Activated T-cell treated with anti-CD3 and anti-CD28 coated beads, Interleukin-2, amount 50 U/mL, for 4 hours (primary cell): ENCODE measurements around the gene BCCIP. TPM values are rescaled to one million over a fixed set of nuclear protein-coding genes. Genes with fewer than 3 reads are reported as not detected.

Experiments used
- ATAC-seq, 2 donors: fragments of 200-7000 bp; cut with Tn5 transposase; one replicate each; pipeline ENCODE4 v1.10.0; 2021
- DNase-seq: peaks from one replicate; pipeline ENCODE4 v3.0.0-alpha.2; 2020
- H3K27me3 Mint-ChIP-seq: one replicate; pipeline ENCODE4 v1.8.0; 2021; ENCODE audit warnings: low read depth, mixed read lengths
- H3K36me3 Mint-ChIP-seq: one replicate; pipeline ENCODE4 v1.8.0; 2022; ENCODE audit warnings: mixed read lengths; ENCODE audit not compliant: insufficient read depth
- H3K4me1 Mint-ChIP-seq: one replicate; pipeline ENCODE4 v1.8.0; 2021; ENCODE audit warnings: low read depth, mixed read lengths
- H3K4me3 Mint-ChIP-seq: one replicate; pipeline ENCODE4 v1.8.0; 2021; ENCODE audit warnings: mild to moderate bottlenecking, moderate library complexity, mixed read lengths
- H3K9me3 Mint-ChIP-seq: one replicate; pipeline ENCODE4 v1.8.0; 2021; ENCODE audit warnings: mixed read lengths
- total RNA-seq, 3 donors: library from RNA; stranded (reverse); gene quantifications; one replicate each; pipeline ENCODE4 v1.2.1, GENCODE V29; 2021

BCCIP gene
- total RNA-seq, 3 donors from 2014 or later, result 159 to 175 (median 166) TPM

DNA sequence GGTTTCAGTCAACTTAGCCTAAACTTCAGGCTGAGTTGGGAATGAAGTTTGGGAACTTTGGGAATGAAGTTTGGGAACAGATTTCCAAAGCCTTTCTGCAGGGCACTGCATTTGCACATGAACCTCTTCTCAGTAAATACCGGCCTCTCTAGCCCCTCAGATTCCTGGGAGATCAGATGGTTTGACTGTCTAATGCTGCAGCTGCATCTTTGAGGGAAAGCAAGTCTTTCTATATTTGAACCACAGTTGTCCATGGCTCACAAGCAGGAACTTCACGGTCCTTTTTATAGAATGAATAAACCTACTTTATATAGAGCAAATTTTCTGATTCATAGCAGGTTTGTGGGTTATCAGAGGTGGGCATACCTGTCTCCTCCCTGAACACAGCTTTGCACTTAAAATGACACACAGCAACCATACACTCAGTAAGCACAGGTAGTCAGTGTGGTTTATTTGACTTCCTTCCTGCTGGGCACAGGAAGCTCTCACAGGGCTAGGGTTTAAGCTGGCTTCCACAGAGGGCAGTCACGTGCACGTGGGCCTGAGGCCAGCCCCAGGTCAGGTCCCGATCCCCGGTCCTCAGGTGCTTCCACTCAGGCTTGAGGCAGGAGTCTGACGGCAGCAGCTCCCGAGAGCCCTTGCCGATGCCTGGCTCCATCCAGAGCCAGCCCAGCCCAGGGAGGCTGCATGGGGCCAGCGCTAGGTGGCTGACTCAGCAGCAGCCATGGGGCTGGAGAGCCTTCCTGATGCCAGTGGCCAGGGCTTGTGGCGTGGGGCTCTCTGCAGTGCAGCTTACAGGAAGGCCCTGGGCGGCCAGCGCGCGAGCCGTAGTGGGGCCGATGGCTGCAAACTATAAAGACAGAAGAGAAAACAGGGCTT, 35.0 kb upstream of the BCCIP start:
- H3K9me3 Mint-ChIP-seq, result no peaks in the 10 kb centered on the region
- DNase-seq (no peak), ATAC-seq (peak in 1 of 2 donors; percentile 46)
- no peaks in the 10 kb centered on the region for H3K27me3 Mint-ChIP-seq
- peaks cover 22% of the 10 kb centered on the region for H3K36me3 Mint-ChIP-seq
- peaks cover 13% of the 10 kb centered on the region for H3K4me1 Mint-ChIP-seq
- H3K4me3 Mint-ChIP-seq, result no peak overlapping the region

DNA sequence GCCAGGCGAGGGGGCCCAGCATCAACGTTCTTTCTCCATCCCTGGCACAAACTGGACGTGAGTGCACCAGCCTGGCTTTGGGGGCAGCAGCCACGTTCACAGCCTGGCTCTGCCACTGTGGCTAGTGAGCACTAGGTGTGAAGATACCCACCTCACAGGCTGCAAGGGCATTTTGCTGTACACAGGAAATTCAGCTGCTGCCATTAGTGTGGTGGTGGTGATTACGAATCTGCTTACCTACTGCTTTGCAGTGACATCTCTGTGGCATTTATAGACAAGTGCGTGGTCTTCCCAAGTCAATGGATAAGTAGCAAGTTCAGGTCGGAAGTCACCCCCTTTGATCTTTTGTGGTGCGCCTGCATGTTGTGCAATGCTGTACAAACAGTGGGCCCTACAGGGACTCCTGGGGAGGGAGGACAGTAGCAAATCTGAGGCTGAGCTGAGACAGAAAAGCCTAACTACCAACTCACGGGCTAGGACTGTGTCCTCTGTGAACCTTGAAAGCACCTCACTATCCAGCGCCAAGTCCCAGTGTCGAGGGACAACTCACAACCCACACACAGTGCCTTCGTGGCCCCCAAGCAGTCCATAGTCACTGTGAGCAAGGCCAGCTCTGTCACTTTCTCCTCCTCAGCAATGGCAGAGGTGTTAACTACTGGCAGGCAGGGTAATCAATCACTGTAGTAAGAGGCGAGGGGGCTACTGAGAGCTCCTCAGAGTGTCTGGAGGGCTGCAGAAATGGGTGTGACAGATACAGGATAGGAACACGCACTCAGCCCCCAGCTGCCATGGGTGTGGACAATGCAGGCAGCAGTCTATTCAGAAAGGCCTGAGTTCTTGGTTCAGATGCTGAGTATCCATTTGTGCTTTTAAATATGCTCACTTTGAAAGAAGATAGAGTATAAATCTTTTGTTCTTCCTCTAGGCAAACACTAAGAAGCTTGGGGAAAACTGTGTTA, 30.7 kb upstream of the BCCIP start:
- DNase-seq (no peak), ATAC-seq (no peak)
- H3K4me1 Mint-ChIP-seq, result peaks cover 12% of the 10 kb centered on the region
- H3K27me3 Mint-ChIP-seq, result no peaks in the 10 kb centered on the region
- no peak overlapping the region for H3K4me3 Mint-ChIP-seq
- H3K36me3 Mint-ChIP-seq, result peaks cover 36% of the 10 kb centered on the region
- no peaks in the 10 kb centered on the region for H3K9me3 Mint-ChIP-seq

DNA sequence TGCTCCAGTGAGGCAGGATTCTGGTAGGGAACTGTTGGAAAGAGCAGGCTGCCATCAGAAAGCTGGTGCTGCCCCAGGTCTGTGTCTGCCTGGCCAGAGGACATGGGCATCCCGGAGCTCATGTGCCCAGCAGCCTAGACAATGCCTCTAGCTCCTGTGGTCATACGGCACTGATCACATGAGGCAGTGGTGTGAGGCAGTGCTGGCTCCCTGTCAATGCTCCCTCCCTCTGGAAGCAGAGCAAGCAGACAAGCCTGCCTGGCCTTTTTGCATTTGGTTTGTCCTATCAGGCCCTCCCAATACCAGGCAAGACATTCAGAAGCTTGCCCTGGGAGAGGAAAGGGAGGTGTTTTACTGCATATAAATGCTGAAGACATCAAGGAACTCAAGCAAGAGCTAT, 28.2 kb upstream of the BCCIP start:
- no peaks in the 10 kb centered on the region for H3K4me1 Mint-ChIP-seq
- no peaks in the 10 kb centered on the region for H3K9me3 Mint-ChIP-seq
- H3K27me3 Mint-ChIP-seq, result no peaks in the 10 kb centered on the region
- DNase-seq (no peak), ATAC-seq (no peak)
- H3K4me3 Mint-ChIP-seq, result no peak overlapping the region
- peaks cover 34% of the 10 kb centered on the region for H3K36me3 Mint-ChIP-seq

DNA sequence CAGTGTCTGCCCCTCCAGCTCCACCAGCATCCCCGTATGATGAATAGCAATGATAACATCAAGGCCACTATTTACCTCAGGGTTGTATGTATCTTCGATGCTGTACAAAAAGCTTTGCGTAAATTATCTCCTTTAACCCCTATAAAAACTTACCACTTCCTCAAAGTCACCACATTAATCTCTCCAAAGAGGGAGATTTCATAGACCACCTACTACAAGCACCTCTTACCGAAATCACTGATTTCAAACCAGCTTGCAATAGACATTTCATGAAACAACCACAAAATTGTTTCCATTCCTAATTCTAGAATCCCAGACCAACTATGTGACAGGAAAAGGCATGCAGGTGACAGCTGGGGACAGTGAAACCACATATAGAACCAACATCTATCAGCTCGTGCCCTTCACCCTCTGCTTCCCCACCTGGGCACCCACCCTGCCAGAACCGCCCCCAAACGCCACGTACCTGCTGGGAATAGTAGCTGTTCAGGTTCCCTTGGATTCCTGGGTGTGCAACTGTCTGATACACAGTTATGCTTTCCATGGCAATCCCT, 27.6 kb upstream of the BCCIP start:
- Mint-ChIP-seq H3K4me3 (no peak overlapping the region), H3K36me3 (peaks cover 35% of the 10 kb centered on the region), H3K27me3 (no peaks in the 10 kb centered on the region), H3K4me1 (no peaks in the 10 kb centered on the region), H3K9me3 (no peaks in the 10 kb centered on the region)
- DNase-seq (no peak), ATAC-seq (no peak)

DNA sequence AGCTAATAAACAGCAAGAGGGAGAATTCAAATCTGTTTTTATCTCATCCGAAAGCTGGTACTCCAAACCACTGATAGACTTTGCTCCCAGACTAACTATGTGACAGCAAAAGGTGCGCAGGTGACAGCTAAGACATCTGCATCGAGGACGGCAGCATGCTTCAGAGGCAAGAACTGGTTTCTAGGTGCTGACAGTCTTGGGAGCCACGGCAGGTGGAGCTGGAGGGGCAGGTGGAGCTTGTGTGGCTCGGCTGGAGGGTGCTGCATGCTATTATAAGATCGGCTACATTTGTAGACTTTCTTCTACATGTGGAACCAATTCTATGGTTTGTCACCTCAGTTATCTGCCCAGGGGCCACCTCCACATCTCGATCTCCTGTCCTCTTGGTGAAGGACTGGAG, 25.9 kb upstream of the BCCIP start:
- no peak for ATAC-seq
- peaks cover 28% of the 10 kb centered on the region for H3K36me3 Mint-ChIP-seq
- H3K4me1 Mint-ChIP-seq, result no peaks in the 10 kb centered on the region
- no peaks in the 10 kb centered on the region for H3K27me3 Mint-ChIP-seq
- no peak for DNase-seq
- no peak overlapping the region for H3K4me3 Mint-ChIP-seq
- H3K9me3 Mint-ChIP-seq, result no peaks in the 10 kb centered on the region

DNA sequence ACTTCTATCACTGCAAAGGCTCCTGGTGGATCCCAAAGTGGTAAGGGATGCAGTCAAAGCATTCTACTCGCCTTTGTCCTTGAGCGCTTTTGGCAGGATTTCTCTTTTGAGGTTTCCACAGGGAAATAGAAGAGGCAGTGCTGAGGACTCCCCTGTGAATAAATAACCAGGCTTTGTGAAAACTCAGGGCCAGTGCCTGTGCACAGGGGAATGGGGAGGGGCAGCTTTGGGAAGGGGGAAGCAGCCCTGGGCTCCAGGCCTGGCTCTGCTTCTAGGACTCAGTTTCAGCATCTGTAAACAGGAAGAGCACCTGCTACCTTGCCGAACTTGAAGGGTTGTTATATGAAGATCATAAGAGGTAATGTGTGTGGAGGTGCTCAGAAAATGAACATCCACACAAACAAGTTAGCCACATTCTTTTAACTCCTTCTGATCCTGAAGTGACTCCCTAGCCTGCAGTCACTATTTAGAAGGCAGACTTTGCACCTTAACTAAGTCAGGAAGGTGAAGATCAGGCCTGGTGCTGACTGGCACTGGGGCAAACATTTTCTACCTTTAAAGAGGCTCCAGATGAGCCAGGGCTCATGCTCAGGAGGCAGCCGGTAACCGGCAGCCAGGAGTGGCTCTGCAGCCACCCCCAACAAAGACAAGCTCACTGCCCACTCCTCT, 25.2 kb upstream of the BCCIP start:
- no peaks in the 10 kb centered on the region for H3K27me3 Mint-ChIP-seq

DNA sequence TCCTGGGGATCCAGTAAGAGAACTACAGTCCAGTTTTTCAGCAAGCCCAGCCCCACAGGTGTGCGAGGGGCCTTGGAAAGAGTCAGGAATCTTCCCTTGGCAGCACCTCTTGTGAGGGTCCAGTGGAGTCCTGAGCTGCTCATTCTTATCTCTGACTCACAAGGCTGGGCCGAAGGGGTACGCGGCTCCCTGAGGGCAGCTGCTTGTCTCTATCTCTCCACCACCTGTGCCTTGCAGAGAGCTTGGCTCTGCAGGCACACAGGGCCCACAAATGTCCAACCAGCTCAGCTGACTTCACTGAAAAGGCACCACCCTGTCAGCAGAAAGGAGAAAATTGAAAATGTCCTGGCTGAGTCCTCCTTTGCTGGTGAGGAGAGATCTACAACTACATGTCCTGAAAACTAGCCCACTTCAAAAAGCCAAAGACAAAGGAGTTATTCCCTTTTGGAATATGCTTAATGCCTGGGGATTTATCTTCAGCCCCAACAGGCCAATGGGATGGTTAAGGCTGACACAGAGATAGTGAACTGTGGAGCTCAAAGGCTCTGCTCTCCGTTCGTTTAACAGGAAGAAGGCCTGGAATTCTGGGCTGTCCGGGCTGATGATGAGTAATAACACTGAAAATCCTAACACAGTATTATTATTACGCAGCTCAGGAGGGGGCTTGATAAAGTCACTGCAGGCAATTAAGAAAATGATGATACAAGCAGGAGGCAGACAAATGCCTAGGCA, 23.7 kb upstream of the BCCIP start:
- Mint-ChIP-seq H3K27me3 (no peaks in the 10 kb centered on the region), H3K9me3 (no peaks in the 10 kb centered on the region), H3K4me3 (no peak overlapping the region), H3K36me3 (peaks cover 20% of the 10 kb centered on the region), H3K4me1 (no peaks in the 10 kb centered on the region)
- DNase-seq (no peak), ATAC-seq (no peak)

More for the DNA sequence above, 25.2 kb upstream of the BCCIP start:
- H3K9me3 Mint-ChIP-seq, result no peaks in the 10 kb centered on the region
- no peak for DNase-seq
- no peak overlapping the region for H3K4me3 Mint-ChIP-seq
- H3K4me1 Mint-ChIP-seq, result no peaks in the 10 kb centered on the region
- no peak for ATAC-seq
- peaks cover 26% of the 10 kb centered on the region for H3K36me3 Mint-ChIP-seq

DNA sequence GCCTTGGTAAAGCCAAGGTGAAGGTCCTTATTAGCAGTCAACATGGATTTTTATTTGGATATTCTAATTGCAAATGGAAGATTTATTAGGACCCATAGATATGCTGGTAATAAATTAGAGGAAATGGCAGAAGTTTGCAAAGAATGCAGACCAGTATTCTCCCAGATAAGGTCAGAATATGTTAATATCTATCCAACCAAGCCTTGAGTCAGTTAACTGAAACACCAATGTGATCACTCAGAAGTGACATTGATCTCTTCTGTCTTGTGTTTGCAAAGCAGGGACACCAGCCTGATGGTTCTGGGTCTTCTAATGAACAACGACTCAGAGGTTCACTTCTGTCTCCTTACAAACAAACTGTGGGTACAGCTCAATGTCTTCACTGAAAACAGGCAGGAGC, 21.8 kb upstream of the BCCIP start:
- H3K9me3 Mint-ChIP-seq, result no peaks in the 10 kb centered on the region
- ATAC-seq, result no peak
- no peaks in the 10 kb centered on the region for H3K27me3 Mint-ChIP-seq
- no peaks in the 10 kb centered on the region for H3K4me1 Mint-ChIP-seq
- peaks cover 20% of the 10 kb centered on the region for H3K36me3 Mint-ChIP-seq
- H3K4me3 Mint-ChIP-seq, result no peak overlapping the region
- no peak for DNase-seq

DNA sequence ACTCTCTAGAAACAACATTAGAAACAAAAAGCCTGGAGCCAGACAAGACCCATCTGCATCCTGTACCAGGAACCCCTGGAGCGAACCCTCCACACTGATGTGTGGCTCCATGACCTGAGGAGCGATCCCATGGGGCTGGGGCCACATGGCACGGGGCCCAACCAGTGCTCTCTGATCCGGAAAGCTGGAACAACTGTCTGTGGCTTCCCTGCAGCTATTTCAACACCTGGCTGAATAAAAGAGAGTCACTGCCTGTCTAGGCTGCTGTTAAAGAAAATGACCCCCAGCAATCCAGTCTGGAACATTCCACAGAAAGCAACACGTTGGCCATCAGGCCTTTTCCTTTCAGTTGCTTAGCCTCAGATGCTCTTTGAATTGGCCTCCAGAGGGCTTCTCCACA, 21.2 kb upstream of the BCCIP start:
- Mint-ChIP-seq H3K9me3 (no peaks in the 10 kb centered on the region), H3K4me3 (no peak overlapping the region), H3K4me1 (no peaks in the 10 kb centered on the region), H3K36me3 (peaks cover 21% of the 10 kb centered on the region), H3K27me3 (no peaks in the 10 kb centered on the region)
- DNase-seq (no peak), ATAC-seq (no peak)

DNA sequence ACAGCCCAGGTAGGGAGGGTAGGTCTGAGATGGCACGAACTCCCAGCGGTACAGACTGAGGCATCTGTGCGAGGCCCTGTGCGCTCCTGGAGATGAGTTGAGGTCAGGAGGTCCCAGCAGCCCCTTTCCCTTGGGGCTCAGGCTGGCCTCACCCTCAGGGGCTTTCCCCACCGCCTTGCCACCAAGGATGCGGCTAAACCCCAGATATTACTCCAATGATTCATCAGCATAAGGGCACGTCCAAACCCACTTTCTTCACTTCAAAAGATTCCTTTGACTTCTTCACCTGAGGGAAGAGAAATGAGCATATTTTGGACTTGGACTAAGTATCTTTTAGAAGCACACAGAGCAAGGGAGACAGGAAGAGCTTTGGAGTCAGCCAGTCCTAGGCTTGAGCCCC, 20.6 kb upstream of the BCCIP start:
- Mint-ChIP-seq H3K4me3 (no peak overlapping the region), H3K36me3 (peaks cover 24% of the 10 kb centered on the region), H3K9me3 (no peaks in the 10 kb centered on the region), H3K4me1 (no peaks in the 10 kb centered on the region), H3K27me3 (no peaks in the 10 kb centered on the region)
- no peak for ATAC-seq
- DNase-seq, result no peak

DNA sequence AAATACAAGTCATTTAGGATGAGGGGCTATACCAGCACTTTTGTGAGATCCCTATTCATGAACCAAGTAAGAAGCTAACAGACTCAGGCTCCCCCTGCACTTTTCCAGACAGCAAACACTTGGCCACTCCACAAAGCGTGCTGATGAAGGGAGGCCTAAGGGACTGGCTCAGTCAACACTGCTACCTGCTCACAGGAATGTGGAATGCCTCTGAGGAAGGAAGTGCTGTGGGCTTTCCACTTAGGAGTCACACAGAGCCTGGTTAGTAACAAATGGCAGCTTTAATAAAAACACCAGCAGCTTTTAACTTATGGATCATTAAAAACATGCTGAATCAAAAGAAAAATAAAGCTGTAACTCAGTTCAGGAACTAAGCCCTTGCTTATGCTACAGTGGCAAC, 15.3 kb upstream of the BCCIP start:
- no peak for ATAC-seq
- Mint-ChIP-seq H3K4me3 (no peak overlapping the region), H3K9me3 (no peaks in the 10 kb centered on the region), H3K36me3 (peaks cover 26% of the 10 kb centered on the region), H3K27me3 (no peaks in the 10 kb centered on the region), H3K4me1 (no peaks in the 10 kb centered on the region)
- no peak for DNase-seq

DNA sequence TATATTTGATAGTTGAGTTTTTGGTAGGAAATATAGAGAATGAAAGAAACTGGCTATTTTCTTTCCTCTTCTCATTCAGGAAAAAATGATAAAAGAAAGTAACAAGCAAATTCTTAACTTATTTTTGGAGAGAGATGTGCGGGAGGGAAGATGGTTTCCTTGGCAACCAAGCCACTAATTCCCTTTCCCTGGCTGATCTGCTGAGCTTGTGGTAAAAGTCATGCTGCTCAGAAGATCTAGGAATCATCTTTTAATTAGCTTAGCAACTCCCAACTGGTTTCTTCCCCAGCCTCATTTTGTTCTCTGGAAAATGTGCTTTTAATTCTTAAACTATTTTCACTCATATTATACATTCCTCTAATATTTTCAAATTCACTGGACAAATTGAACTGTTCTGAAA, 12.1 kb upstream of the BCCIP start:
- ATAC-seq (no peak), DNase-seq (no peak)
- Mint-ChIP-seq H3K9me3 (no peaks in the 10 kb centered on the region), H3K27me3 (no peaks in the 10 kb centered on the region), H3K36me3 (peaks cover 47% of the 10 kb centered on the region), H3K4me3 (no peak overlapping the region), H3K4me1 (no peaks in the 10 kb centered on the region)

DNA sequence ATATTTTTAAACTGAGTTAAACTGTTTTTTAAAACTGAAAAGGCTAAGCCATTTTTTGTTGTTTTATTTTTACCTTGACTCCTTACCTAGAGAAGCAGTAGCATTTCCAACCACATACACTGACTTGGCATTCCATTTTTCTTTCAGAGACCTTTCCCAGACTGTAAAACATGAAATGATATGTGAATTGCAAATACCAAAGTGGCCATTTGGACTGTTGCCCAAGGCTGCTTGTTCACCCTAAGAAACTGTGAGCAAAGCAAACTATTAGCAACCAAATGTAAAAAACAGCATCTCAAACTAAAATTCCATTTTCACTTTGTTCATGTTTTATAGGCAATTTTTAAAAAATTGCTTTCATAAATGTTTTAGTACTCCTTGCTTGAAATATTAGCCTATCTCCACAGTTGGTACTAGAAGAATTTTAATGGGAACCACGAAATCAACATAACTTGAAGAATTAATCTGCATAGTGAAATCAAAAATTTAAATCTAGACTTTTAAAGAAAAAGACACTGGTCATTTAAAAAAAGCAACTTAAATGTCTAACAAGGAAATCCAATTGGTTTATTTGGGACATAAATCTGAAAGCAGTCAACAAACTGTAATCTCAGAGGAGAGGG, 11.1 kb upstream of the BCCIP start:
- H3K4me1 Mint-ChIP-seq, result no peaks in the 10 kb centered on the region
- DNase-seq, result no peak
- H3K9me3 Mint-ChIP-seq, result no peaks in the 10 kb centered on the region
- H3K36me3 Mint-ChIP-seq, result peaks cover 39% of the 10 kb centered on the region
- ATAC-seq, result no peak
- no peaks in the 10 kb centered on the region for H3K27me3 Mint-ChIP-seq
- H3K4me3 Mint-ChIP-seq, result no peak overlapping the region
